HG03064 (cell line): ENCODE data around the gene PSMC2.
"Not testable (repeated sequence)": the region's sequence is repeated elsewhere in the genome, so short reads cannot be mapped to it uniquely, and the experiment has no call there.

Experiments used
- ATAC-seq: cut with Tn5 transposase; IDR thresholded peaks from one replicate; pipeline ENCODE4 v1.9.1; 2021; ENCODE audit warnings: low read depth; ENCODE audit not compliant: unreplicated experiment

Gene PSMC2

DNA sequence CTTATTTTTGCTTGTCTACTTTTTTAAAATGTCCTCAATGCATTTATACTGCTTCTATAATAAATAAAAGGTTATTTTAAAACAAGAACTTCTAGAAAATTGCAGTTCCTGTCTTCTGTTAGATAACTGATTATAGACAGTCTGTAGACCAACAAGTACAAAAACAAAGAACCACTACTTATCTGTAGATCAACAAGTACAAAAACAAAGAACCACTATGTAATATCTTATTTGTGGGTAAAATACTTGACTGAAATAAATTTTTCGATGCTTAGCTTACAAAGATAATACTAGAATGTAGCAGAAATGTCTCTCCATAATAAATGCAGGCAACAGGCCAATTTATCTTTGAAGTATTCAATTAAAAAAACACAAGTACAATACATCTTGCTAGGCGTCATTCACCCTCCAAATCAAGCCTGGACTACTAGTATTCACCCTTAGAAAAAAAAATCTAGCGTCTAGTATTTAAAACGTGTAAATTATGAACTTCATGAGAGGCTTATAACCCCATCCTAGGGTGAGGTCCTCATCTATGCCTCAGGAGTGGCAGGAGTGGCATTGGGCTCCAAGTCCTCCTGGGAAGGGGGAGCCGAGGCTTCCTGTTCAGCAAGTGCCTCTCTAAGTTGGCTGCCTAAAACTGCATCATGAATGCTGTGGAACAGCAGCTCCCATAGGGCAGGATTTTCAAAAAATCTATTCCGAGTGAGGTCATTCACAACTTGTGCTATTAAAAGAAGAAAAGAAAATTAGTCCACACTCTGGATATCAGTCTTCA is 26.6 kb downstream of the PSMC2 start:
- ATAC-seq, result no peak

DNA sequence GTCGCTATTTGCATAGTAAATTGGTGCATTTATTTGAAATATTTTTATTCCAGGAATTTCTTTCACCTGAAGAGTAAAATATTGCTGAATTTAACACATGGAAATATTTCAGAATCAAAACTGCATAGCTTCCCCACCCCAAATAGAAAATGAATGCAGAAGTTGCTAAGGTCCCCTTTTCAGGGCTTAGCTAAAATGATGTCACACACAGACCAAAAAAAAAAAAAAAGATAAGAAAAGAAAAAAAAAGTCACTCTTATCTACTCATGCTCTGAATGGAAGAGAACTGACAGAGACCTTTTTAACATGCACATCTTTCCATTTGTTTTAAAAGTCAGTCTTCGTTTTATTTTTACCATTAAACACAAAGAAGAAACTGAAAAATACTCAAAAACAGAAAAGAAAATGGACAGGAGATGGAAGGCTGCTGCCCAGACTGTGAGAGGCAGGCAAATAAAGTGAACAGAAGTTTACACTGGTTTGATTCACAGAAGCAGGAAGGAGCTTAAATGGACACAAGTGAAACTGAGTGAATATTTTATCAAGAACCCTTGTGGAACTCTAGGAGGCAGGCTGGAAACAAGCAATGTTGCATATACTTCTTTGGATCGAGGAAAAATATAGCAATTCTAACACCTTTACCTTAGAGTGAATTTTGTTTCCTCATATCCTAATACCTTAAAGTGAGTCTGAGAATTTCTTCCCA is 32.0 kb downstream of the PSMC2 start:
- no peak for ATAC-seq

DNA sequence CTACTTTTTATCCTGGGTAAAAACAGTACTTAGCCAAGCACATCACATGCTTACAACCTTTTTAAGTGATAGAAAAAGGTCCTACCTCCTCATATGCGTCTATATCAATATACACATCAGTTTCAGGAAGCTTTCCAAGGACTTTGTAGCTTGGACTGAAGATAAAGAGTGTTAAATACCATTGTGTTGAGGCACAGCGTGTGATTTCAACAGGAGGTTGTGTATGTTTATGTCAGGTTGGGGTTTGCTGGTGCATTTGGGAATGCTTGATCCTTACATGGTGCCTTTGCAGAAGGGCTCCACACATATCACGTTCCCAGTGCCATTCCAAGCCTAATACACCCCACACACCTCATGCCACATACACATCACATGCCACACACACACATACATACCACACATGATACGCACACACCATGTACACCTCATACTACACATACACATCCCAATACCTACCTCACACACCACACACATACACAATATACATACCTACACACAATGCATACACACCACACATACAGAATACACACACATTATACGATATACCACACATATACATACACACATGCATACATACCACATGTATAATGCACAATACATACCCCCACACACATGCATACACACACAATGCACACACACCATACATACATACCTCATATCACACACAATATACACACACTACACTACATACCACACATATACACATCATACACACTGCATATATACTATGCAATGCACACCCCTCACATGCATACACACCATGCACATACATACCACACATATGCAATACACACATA is 33.1 kb downstream of the PSMC2 start:
- ATAC-seq, result no peak

DNA sequence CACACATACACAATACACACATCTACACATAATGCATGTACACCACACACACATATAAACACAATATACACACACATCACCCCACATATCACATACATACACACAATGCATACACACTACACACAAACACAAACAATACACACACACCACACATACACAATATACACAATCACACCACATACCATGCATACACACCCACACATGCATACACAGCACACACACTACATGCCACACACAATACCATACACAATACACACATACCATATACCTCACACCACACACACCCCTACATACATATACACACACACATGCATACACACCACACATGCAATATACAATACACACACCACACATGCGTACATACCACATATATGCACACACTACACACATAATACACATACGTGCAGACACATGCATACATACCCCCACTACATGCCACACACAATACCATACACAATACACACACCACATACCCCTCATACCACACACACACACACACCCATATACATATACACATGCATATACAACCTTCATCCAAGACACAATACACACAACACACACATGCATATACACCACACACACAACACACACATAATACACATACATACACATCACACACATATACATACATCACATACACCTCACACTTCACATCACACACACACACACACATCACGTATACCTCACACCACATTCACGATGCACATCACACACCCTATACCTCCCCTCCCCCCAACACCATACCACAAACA is 34.0 kb downstream of the PSMC2 start:
- no peak for ATAC-seq

DNA sequence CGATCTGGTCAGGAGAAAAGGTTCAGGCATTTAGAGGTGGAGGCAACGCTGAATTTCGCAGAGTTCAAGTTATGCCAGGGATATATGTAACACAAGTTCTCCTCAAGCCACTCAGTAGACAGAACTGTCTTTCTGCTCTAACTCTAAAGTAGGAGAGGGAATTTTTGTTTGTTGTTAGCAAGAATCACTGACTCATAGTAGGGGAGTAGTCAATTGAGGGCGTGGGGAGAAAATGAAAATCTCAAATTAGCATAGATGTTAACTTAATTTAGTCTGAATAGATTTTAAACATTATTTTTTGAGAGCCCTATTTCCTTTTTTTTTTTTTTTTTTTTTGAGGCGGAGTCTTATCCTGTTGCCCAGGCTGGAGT is 34.6 kb downstream of the PSMC2 start:
- no peak for ATAC-seq

DNA sequence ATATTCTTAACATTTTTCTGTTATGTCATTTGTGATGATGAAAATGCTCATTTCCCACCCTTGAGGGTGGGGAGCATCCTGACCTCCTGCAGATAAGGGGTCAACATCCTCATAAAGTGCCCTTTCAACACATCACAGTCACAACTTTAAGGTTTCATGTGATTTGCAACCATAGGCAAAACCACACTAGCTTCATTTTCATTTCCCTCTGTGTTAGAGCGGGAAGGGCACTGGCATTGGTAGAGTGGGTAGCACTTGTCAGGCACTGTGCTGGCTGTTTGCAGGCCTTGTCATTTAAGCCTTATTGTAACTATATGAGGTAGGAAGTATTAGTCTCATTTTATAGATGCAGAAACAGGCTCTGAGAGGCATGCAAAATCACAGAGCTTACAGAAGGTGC is 39.8 kb downstream of the PSMC2 start:
- no peak for ATAC-seq

DNA sequence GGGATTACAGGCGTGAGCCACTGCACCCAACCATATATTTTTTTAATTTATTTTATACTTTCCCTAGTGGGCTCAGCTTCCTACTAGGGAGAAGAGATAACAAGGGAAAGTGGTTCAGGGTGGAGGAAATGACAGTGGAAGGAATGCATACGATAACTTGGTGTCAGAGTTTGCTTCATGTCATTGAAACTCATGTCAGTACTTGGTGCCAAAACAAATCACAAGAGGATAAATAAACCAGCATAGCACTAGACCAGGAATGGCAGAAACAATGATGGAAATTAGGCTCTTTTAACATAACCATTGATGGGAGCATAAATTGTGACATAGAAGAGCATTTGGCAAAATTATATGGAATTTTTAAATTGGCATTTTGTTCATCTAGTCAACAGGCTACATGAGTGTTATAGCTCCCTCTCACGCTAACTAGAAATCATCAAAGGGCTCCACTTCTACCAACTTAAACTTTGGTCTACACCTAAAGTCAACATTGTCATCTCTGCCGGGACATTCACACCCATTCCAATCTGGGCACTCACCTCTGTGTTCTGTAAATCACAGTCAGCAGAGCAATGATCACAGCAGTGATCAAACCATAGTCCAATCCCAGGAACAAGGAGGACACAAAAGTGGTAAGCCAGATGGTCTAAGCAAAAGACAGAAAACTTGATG is 41.2 kb downstream of the PSMC2 start:
- no peak for ATAC-seq

DNA sequence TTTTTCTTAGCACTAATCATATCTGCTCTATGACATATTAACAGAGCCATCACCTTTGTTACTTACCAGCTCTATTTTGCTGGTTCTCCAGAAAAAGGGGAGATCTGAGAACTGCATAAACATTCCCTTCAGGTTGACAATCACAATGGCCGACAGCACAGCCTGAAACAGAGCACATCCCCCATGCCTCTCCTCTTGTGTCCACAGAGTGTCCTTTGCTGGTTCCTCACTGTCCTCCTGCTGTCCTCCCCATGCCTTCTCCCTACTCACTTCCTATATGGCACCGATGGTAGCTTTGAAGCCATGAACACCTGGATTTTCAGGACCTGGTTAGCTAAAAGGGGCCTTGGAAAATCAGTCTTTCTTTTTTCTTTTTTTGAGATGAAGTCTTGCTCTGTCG is 41.8 kb downstream of the PSMC2 start:
- ATAC-seq, result no peak

DNA sequence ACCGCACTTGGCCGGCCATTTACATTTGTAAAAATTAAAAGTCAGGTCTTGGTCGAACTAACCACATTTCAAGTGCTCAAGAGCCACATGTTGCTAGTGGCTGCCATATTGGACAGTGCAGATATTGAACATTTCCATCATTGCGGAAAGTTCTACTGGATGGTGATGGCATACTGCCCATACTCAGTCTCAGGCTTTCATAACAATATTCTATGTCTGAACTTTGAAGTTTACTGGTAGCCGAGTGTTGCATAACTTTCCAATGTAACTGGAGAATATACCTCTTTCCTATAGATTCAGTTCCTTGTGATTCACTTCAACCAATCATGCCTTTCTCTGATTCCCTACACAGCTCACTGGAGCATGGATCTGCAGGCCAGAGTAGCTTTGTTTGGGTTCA is 43.7 kb downstream of the PSMC2 start:
- no peak for ATAC-seq

DNA sequence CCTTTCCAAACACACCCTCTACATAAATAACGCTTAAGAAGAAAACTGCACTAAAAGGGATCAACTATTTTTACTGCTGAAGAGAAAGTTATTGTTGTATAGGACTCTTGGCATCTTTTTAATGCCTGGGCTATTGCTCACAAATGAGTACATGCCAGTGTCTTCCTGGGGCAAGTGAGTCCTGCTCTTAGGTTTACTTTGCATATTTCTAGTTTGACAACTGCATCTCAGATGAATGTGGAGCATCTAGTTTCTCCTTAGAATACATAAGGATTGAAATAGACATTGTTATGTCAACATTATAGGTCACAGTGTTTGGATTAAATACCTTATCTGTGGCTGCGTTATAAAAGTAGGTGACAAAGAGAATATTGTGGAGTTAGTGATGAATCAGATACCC is 44.5 kb downstream of the PSMC2 start:
- no peak for ATAC-seq

DNA sequence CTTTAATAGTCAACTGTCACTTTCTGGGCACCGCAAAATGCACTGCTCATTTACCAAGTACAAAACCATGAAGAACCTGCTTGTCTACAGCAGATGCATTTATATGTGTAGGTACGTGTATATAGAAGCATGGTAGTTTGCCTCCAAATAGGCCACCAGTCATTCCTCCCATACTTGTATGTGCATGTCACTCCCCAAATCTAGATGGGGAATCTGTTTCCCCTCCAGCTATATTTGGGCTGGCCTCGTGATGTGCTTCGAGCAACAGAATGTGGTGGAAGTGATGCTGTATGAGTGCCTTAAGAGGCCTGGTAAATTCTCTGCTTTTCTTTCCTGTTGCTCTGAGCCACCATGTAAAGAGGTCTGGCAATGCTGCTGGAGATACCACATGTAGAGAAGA is 47.1 kb downstream of the PSMC2 start:
- no peak for ATAC-seq

DNA sequence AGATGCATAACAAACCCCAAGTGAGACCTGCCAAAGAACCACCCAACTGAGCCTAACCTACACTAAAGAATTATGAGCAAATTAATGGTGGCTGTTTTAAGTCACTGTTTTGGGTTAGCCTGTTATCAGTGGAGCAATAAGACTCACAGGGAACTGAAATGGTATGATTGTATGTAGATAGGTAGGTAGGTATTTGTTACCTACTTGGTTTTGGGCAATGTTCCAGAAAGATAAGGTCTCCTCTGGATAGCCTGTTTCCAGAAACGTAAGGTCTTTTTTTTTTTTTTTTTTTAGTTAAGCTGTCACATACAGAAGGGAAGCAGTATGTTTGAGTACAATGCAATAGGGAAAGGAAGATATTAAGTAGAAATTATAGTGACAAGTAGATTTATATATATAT is 47.6 kb downstream of the PSMC2 start:
- ATAC-seq, result no peak

DNA sequence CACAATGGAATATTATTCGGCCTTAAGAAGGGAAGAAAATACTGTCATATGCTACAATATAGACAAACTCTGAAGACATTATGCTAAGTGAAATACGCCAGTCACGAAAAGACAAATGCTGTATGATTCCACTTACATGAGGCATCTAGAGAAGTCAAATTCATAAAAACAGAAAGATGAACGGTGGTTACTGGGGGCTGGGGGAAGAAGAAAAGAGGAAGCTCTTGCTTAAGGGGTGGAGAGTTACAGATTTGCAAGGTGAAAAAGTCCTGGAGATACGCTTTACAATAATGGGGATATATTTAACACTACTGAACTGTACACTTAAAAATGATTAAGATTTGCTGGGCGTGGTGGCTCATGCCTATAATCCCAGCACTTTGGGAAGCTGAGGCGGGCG is 49.0 kb downstream of the PSMC2 start:
- ATAC-seq, result no peak

DNA sequence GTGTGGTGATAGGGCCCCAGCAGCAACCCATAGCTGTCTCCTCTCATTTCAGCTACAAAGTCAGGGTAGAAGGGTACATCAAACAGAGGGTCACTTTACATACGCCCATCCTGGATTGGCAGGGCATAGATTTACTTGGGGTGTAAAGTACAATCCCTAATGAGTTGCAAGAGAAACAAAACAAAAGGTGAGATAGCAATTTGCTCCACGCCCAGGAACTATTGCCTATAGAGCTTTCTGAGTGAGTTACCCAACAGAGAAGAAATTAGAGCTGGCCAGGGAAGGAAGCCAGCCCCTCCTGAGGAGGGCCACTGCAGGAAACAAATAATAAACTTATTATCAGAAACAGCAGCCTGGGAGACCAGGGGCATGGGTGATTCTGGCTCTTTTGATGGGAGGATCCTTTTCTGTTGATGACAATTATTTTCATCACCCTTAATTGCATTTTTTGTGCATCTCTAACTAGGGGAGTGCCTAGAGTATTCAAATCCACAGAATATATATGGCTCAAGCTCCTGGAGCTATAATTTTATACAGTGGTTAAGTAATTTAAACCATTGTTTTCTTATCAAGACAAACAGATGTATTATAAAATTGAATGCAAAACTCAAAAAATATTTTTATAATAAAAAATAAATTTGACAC is 51.2 kb downstream of the PSMC2 start:
- ATAC-seq, result no peak

DNA sequence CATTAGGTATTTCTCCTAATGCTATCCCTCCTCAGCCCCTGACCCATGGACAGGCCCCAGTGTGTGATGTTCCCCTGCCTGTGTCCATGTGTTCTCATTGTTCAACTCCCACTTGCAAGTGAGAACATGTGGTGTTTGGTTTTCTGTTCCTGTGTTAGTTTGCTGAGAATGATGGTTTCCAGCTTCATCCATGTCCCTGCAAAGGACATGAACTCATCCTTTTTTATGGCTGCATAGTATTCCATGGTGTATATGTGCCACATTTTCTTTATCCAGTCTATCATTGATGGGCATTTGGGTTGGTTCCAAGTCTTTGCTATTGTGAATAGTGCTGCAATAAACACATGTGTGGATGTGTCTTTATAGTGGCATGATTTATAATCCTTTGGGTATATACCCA is 52.2 kb downstream of the PSMC2 start:
- not testable (repeated sequence) for ATAC-seq

DNA sequence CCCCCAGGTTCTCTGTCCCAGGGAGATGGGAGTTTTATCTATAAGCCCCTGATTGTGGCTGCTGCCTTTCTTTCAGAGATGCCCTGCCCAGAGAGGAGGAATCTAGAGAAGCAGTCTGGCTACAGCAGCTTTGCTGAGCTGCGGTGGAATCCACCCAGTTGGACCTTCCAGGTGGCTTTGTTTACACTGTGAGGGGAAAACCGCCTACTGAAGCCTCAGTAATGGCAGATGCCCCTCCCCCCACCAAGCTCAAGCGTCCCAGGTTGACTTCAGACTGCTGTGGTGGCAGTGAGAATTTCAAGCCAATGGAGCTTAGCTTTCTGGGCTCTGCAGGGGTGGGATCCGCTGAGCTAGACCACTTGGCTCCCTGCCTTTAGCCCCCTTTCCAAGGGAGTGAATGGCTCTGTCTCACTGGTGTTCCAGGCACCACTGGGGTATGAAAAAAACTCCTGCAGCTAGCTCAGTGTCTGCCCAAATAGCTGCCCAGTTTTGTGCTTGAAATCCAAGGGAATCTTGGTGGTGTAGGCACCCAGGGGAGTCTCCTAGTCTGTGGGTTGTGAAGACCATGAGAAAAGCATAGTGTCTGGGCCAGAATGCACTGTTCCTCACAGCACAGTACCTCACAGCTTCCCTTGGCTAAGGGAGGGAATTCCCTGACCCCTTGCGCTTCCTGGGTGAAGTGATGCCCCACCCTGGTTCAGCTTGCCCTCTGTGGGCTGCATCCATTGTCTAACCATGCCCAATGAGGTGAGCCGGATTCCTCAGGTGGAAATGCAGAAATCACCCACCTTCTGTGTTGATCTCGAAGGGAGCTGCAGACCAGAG is 58.6 kb downstream of the PSMC2 start:
- ATAC-seq, result not testable (repeated sequence)

DNA sequence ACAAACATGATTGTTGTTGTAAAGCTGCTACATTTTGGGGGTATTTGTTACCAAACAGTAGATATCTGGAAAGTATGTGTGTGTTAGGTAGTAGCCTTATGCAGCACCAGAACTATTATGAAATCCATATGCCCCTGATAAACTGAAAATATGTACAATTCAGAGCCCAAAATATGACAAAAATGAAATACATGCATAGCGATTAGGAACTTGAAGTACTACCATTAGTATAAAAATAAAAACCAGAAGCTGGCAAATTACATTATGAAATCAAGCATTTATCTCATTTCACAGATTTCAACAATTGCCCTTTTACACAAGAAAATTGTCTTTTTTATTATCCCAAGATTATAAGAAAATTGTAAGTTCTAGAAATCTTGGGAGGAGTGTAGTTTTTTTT is 64.7 kb downstream of the PSMC2 start:
- ATAC-seq, result no peak

DNA sequence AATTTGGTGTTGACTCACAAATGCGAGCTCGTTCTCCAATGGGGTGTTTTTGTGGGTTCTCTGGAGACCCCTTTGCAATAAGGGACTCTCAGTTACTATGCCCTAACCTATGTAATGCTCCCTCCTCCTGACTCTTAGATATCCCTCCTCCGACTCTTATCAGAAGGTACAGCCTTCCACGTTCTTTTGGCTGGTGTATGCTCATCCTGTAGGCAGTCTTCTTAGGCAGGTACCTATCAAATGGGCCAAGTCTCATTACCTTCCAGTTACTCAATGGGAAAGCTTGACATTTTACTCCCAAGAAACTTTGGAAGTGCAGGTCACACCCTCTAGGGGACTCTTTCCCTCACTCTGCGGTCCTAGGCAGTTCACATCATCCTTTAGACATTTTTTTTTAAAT is 66.0 kb downstream of the PSMC2 start:
- ATAC-seq, result no peak

DNA sequence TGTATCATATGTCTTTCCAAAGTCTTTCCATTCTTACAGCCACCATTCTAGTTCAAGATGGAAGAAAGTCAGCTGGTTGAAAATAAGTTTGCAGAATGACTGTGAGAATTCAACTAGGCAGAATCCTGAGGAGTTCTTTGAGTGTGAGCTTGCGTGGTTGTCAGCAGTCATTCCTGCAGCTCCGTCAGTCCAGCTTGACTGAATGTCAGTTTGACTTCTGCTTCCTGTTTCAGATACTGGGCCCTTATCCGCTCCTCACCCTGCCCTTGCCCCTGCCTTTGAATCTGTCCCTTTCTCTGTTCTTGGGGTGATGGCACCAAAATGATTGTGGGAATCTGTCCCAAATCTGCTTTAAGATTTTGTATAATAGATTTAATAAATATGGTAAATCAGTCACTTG is 70.8 kb downstream of the PSMC2 start:
- no peak for ATAC-seq
